DMS53 (cell line): ENCODE data around the gene SEMA4G.
A peak's percentile ranks its signal among the peaks of the same experiment; 100 is the strongest.

Experiments
- DNase-seq: peaks from one replicate; lab custom pipeline; 2025; lab: John Stamatoyannopoulos, UW

Gene SEMA4G

DNA sequence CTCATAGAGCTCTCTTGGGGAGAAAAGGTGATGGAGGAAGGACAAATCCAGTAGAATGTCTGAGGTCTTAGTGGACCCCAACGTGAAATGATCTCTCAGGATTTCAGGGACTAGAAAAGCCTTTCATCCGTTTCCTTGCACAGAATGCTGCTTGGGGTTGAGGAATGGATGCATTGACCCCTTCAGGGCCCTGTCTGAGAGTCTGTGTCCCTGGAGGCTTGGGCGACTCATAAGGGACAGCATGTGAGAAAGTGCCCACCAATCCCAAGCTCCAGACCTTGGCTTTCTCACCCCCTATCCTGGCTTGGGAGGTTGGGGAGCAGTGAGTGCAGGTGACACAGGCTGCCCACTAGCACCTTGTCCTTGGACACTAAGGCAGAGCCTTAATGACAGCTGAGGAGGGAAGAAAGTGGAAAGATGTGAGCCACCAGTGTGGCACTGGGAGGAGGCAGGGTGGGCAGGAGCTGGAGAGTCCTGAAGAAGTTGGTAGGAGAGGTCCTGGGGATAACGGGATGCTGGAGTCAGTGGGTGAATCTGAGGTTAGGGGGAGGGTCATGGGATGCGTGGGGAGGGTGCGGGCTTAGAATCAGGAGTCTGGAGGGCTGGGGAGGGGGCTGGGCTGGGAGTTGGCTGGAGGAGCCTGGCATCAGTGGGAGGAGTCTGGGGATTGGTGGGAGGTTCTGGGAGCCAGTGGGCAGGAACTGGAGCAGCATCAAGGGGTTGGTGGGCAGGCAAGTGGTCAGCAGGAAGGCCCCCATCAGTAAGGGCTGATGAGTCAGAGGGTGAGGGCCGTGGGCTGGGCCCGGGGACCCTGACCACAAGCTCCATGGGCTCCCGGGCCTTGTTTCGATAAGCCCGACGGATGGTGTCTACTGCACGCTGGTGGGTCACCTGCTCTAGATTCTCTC, 38.9 kb downstream of the SEMA4G start:
- DNase-seq = no peak

DNA sequence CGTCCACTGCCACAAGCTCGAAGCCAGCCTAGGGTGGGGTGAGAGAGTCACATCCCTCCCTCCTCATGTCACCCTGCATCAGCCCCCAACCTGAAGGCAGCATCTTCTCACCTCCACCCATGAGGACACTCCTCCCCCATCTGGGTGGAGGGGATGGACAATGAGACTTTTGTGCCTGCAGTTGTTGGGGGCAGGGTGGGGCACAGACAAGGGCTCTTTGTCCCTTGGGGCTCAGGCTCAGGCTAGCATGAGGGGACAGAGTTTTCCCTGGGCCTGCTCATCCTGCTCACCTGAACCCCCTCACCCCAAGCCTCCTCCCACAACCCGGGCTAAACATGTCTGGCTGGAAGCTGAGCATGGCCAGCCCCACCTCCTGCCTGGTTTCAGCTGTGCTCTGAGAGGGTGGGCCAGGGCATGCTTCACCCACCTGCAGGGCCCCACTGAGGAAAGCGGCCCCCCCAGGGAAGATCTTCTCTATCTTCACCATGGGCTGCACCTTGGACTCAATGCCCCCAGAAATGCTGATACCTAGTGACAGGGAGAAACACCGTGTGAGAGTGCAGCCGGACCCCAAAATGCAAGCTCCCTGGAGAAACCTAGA, 39.6 kb downstream of the SEMA4G start:
- DNase-seq = no peak

DNA sequence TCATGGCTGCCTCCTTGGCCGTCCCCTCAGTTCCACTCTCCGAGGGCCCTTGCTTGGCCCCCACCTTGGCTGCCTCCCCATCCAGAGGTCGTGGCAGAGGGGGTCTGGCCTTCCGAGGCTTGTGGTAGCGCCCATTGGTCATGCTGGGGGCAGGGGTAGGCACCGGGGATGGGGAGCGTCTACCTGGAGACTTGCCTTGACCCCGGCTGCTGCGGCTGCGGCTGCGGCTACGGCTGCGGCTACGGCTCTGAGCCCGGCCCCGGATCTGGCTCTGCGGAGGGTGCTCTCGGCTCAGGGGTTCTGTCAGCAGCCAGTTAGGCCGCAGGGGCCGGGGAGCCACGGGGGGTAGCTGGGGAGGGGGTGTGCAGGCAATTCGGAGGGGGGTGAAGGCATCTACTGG, 41.0 kb downstream of the SEMA4G start:
- DNase-seq = no peak

DNA sequence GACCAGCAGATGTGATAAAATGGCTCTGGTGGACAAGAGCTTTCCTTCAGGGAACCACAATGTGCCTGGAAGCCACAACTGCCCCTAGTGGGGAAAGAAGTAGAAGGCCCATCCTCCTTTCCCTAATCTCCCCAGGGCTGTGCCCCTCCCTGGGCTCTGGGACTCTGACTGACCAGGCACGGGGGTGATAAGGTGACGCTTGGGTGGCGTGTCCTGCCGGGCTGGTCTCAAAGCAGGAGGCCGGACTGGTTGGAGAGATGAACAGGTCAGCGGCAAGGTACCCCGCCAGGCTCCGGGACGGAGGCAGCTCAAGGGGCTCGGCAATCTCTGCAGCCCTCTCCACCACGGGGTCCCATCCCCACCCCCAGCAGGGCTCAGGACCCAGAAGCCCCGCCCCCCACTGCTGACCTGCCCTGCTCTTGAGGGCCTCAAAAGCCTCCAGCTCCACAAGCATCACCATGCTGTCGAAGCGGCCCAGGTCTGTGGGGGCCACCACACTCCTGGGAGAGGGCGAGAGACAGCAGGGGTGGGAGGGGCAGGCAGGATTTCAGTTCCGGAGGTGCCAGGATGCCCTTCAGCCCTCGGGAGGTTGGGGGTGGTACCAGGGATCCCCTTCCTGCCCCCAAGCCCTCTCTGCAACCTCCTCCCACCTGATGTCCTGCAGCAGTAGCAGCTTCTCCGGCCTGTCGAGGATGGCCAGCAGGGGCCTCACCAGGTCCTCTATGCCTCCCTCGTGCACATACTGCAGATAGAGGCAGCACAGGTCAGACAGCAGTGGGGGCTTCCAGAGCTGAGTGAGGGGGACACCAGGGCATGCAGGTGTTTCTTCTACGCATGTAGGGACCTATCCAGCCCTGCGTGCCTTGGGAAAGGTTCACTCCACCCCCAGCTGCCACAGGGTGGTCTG, 42.5 kb downstream of the SEMA4G start:
- peak; percentile 40 for DNase-seq

DNA sequence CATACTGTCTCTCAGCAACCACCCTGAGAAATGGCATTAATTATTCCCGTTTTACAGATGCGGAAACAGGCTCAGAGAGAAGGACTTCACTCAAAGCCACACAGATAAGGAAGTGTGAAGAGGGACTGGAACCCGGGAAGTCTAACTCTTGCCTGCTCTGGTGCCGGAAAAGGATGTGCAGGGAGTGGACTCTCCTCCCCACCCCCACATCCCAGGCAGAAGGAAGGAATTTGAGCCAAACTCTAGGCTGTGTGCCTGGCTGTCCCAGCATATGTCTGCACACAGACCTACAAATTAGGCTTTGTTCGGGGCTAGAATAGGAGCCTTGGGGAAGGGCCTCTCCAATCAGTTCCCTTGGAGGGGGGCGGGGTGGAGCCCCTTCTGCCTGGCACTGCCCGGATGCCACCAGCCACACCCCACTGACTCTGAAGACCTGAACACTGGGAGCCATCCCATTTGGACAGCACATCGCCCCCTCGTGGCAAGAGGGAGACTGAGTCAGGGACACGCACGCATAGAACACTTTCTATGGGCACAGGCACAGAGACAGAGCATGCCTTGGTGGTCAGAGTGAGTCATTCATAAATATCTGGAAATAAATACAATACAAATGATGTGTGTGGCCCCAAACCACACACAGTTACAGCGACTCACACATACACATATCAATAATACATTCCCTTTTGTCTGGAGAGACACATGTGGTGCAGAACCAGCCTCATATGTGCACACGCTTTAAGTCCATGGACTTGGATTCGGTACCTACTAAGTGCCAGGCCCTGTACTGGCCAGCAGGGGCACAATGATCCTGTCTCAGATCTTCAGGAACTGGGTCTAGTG, 43.4 kb downstream of the SEMA4G start:
- DNase-seq = peak; percentile 91

DNA sequence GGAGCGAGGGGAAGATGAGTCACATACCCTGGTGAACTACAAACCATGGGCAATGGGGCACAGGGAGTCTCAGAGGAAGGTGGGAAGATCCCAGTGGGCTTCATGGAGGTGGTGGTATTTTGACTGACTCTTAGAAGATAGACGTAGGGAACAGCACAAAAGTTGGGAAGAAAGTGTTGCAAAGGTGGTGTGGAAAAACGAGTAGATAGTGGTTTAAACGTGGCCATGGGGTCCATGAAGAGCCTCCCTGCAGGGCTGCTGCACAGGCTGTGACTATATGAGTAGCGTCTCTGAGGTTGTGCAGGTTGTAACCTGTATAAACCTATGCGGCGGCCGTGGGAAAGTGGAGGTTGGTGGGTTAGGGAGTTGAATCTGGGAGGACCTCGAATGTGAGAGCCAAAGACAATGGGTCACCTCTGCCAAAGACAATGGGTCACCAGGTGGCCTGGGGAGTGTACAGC, 44.1 kb downstream of the SEMA4G start:
- no peak for DNase-seq

DNA sequence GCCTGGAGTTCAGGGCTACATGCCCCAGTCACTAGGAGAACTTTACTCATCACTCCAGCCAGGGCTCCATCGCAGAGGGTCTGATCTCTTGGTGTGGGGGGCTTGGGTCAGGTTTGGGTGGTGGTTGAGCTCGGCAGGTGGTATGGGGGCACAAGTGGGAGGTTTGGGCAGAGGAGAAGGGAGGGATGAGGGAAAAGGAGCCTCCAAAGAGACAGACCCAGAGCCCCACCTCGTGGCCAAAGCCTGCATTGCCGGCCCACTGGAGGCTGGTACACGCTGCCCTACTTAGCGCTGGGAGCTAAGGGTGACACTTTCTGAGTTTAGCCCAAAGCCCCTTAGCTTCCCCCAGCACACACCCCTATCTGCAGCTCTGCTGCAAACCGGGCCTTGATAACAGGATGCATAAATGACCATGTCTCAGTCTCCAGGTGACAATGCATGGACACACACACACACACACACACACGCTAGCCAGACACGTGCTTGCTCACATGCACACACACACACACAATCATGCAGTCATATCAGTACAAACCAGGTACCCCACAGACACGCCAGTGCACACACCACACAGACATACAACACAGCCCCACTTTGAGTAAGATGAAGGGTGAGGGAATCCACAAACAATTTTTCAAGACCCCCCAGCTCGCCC, 45.1 kb downstream of the SEMA4G start:
- DNase-seq = peak; percentile 75

DNA sequence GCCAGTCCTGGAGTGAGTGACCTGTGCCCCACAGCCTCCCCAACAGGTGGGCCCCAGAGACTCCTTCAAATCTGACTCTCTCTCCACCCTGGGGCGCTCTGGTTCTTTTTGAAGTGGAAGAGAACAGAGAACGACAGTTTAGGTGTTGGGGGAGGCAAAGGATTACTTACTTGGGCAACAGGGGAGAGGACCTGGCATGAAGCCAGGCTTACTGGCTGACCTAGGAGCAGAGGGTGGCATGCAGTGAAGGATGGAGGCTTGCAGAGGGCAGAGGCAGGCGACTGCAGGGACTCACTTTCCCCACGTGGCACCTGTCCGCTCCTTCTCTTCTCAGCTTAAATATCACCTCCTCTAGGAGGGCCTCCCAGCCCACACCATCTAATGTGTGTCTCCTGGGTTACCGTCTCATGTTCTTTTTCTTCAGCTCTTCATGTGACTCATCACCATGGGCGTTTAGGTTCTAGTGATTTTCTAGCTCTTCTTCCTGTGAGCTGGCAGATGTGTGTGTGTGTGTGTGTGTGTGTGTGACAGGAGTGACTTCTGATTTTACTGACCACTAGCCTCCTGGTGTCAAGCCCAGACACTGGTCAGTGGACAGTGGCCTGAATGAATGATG, 45.8 kb downstream of the SEMA4G start:
- peak; percentile 76 for DNase-seq

DNA sequence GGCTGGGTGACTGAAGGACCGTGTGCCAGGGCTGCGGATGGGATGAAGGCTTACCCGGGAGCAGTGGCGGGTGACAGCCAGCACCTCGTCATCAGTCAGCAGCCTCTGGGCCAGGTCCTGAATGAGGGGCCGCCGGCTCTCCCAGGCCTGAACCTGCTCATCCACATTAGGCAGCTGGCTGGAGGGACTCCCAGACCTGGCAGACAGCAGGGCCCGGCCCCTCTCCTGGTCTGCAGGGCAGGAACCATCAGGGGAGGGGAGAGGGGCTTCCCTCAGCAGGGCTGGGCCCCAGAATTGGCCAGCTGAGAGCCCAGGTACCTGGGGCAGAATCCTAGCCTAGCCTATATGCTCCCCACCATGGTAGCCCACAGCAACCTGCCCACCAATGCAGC, 46.3 kb downstream of the SEMA4G start:
- DNase-seq = no peak

DNA sequence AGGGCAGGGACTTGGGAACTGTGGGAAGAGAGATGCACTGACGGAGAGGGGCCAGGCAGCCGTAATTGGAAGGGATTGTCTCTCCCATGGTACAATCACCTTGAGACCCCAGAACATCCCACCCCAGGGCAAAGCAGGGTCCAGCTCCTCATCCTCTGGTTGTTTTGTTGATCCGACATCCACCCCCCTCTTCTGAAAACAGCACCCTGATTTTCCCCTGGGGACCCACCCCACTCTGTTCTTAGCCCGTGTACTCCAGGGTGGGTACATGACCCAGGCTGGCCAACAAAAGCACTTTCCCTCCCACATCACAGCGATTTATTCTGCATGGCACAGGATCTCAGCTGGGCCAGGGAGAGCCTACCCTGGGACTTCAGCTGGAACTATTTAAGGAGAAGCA, 47.5 kb downstream of the SEMA4G start:
- DNase-seq = no peak

DNA sequence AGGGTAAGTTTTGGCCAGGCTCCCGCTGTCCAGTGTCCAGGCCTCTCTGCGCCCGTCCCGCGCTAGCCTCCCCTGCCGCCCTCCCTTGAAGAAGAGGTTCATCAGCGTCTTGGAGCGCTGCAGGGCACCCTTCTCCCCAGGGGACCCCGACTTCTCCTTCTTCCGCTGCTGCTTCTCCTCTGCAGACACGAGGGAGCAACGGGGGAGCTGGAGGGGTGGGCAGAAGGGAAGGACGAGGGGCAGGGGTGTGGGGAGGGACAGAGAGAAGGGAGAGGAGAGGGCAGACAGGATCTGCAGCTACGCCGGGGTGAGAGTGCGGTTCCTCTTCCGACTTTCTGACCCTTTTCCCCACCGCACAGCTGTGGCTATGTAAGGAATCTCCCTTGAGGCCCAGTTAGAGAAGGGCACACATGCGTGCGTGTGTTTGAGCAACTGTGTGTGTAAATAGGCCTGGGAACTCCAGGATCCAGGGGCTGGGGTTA, 48.9 kb downstream of the SEMA4G start:
- DNase-seq = peak; percentile 35

DNA sequence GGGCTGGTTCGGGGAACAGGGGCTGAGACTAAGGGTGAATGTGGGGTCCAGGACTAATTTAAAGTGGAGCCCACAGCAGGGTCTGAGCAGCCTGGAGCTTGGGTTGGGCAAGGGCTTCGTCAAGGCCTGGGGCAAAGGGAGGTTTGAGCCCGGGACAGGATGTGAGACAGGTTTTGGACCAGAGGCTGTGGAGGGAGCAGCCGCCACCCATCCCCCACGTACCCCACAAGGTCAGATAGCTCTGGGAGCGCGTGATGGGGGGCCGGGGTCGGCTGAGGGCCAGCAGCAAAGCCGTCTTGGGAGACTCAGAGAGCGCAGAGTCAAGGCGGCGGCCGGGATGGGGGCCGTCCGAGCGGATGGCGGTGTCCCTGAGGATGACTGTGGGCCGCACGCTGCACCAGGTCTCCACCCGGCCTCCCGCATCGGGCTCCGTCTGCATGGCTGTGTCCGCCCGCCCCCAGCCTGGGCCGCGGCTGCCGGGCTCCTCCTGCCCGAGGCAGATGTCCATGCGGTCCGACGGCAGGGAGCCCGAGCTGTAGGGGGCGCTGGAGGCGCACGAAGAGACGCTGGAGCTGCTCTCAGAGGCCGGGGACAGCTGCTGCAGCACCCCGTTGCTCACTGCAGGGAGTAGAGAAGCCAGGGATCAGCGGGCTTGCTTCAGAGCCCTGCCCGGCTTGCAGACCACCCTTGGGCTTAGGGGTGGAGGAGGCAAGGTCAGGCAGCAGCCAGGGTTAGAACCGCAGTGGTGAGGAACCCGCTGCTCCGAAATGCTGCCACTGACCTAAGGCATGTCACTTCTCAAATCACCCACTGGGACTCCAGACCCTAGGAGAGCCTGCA, 49.5 kb downstream of the SEMA4G start:
- DNase-seq = peak; percentile 95
